Spleen (tissue), 7 donors: ENCODE data around the gene PHACTR1.

Experiments used
- POLR2AphosphoS5 ChIP-seq, 3 donors: sonication (generic); formaldehyde crosslinking; IDR thresholded peaks; one replicate each; pipeline ENCODE4 v1.5.1; 2017; ENCODE audit warnings: antibody characterized with exemption in 3 of 3
- TF ChIP-seq, protein P1 (sequence below), 11 experiments: fragments of 200-600 bp in 7 of 11; fragments of 450-650 bp in 4 of 11; sonication (generic) in 4 of 11; IDR thresholded peaks in 8 of 11; conservative IDR thresholded peaks in 3 of 11; 1 replicate in 7 of 11; 2 replicates in 4 of 11; pipeline versions ENCODE4 v1.4.0 to v1.8.0; 2016 to 2021; ENCODE audit warnings: antibody characterized with exemption in 11 of 11, inconsistent platforms in 4 of 11, mild to moderate bottlenecking in 1 of 11
- donor health status: DM: no; HTN: no; CAD: no; lungs with moderate emphysema.
- donor health status: DM: no; HTN: no; CAD: no.
- donor health status: DM: no; HTN: no; CAD: no.

DNA sequence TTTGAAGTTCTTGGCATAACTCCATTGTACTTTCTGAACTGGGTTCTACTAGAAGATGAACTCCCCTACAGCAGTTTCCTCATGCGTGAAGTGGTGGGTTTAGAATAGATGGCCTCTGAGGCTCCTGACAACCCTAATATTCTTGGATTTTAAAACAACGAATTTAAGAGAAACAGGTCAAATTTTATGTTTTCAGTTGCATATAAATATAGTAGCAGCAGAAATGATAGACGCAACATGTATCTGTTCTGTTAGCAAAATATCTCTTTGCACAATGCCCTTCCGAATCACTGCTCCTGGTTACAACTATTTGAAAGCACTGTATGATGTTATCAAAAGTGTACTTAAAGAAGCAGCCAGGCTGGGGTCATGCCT is 364.6 kb downstream of the PHACTR1 start:
- TF ChIP-seq, protein P1, sequence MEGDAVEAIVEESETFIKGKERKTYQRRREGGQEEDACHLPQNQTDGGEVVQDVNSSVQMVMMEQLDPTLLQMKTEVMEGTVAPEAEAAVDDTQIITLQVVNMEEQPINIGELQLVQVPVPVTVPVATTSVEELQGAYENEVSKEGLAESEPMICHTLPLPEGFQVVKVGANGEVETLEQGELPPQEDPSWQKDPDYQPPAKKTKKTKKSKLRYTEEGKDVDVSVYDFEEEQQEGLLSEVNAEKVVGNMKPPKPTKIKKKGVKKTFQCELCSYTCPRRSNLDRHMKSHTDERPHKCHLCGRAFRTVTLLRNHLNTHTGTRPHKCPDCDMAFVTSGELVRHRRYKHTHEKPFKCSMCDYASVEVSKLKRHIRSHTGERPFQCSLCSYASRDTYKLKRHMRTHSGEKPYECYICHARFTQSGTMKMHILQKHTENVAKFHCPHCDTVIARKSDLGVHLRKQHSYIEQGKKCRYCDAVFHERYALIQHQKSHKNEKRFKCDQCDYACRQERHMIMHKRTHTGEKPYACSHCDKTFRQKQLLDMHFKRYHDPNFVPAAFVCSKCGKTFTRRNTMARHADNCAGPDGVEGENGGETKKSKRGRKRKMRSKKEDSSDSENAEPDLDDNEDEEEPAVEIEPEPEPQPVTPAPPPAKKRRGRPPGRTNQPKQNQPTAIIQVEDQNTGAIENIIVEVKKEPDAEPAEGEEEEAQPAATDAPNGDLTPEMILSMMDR (IDR thresholded peaks at IDR 0.05 in 8 of 11, conservative IDR thresholded peaks at IDR 0.05 in 3 of 11) = no peak
- TF ChIP-seq POLR2AphosphoS5 (IDR thresholded peaks at IDR 0.05) = no peak
